ENCODE measurements around the gene IFI35.

IFI35 gene

DNA sequence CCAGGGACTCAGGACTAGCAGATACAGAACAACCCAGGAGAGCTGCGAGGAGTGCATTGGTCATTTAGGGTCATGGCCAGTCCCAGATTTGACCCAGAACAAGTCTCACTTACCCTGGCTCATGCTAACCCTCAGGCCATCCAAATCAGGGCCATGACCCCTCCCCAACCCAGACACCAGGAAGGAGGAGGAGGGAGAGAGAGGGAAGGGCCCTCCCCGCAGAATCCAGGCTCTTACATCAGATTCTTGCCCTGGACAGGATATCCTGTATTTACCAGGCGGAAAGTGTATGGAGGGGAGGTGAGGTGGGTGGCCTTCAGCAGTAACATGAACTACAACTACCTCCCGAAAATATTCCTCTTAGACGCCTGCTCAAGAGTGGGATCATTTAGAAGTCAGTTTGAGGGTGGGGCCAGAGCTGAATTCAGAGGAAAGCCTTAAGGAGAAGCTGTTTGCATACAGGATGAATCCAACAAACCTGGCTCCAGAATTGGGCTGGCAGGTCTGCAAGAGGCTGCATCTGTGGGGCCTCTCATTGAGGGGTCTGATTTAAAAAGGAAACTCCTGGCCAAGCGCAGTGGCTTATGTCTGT is 13.5 kb downstream of the IFI35 start:
- H3K27me3 ChIP-seq (ENCODE audit: control insufficient read depth, insufficient read depth, low read length): no peaks in the 10 kb centered on the region
- H3K9me3 ChIP-seq (ENCODE audit: control insufficient read depth, low read length): no peaks in the 10 kb centered on the region
- H3K4me1 ChIP-seq (ENCODE audit: control insufficient read depth, insufficient read depth, low read length): peaks cover 42% of the 10 kb centered on the region
- no peaks in the 10 kb centered on the region for H3K36me3 ChIP-seq (ENCODE audit: control insufficient read depth, insufficient read depth, low read length)
- no peak overlapping the region for H3K4me3 ChIP-seq (ENCODE audit: low read length)
- H3K9ac ChIP-seq (ENCODE audit: low read length): peak overlapping the region; percentile 4

DNA sequence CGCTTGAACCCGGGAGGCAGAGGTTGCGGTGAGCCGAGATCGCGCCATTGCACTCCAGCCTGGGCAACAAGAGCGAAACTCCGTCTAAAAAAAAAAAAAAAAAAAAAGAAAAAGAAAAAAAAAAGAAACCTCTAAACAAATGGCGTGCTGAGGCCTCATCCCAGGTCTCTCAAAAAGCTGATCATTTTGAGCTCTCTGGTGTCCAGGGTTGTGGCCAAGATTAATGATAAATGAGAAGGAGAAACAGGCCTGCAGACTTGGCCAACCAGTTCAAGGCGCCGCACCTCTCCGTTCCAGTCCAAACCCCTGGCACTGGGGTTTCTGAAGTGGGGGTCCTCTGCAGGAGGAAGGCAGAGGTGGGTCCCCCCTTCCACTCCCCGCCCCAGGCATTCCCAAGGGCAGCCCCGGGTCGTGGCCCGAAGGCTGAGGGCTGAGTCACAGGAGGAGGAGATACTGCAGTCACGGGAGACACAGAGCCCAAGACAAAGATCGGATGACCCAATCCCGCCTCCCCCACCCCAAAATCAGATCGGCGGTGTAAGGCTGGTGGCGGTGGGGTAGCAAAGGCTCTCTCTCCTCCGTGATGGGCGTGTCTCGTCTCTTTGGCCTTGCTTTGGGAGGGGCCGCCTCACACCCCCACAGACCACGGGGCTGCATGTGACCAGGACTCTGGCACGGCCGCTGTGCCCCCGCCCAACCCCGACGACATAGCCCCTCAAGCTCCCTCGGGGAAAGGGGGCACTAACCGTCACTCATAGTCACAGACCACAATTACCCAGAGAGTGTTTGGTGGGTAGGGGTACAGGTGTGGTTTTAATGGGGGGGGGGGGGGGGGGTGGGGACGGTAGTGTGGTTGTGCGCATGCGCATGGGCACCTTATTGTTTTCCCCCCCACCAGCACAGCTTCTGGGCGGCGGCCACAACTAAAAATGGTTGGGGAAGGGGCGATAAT is 14.5 kb downstream of the IFI35 start:
- H3K4me1 ChIP-seq (ENCODE audit: control insufficient read depth, insufficient read depth, low read length): peaks cover 37% of the 10 kb centered on the region
- H3K9ac ChIP-seq (ENCODE audit: low read length): peak overlapping the region; percentile 74
- H3K9me3 ChIP-seq (ENCODE audit: control insufficient read depth, low read length): no peaks in the 10 kb centered on the region
- H3K27me3 ChIP-seq (ENCODE audit: control insufficient read depth, insufficient read depth, low read length): no peaks in the 10 kb centered on the region
- no peaks in the 10 kb centered on the region for H3K36me3 ChIP-seq (ENCODE audit: control insufficient read depth, insufficient read depth, low read length)
- peak overlapping the region; percentile 74 for H3K4me3 ChIP-seq (ENCODE audit: low read length)

DNA sequence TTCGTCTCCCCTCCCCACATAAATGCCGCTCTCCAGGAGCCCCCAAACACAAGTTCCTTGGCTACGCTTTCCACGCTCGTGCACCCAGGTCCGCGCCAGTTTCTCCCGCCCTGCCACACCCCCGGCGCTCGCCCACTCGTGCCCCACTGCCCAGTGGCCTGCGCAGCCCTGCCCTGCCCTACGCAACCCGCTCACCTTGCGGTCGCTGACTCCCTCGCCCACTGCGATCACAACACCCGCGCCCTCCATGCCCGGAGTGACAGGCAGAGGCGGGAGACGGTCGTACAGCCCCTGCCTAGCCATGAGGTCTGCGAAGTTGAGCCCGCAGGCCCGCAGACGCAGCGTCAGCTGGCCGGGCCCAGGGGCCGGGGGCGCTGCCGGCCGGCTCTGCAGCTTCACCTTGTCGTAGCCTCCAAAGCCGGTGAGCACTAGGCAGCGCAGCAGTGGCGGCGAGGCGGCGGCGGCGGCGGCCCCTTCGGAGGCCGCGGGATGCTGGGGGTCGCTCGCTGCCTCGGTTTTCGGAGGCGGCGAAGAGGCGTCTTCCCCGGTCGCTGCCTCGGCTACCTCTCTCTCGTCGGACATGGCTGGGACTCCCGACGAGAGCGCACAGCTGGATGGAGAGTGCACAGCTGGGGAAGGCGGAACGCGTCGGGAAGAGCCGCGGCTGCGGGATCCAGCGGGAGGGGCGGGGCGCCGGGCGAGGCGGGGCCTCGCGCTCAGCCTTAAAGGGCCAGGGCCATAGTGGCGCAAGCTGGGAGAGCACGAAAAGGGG is 15.3 kb downstream of the IFI35 start, which contains the start of gene VAT1:
VAT1 (minus strand) TSS at position 645 of the 772 bp plus-strand sequence; CDS start at position 582, 63 bp downstream.
- Histone ChIP-seq H3K9ac (ENCODE audit: low read length) (peak within 1 kb of the TSS; percentile 74), H3K4me3 (ENCODE audit: low read length) (peak within 1 kb of the TSS; percentile 74), H3K4me1 (ENCODE audit: control insufficient read depth, insufficient read depth, low read length) (peaks cover 37% of the 10 kb centered on the region), H3K27me3 (ENCODE audit: control insufficient read depth, insufficient read depth, low read length) (no peaks in the 10 kb centered on the region), H3K36me3 (ENCODE audit: control insufficient read depth, insufficient read depth, low read length) (no peaks in the 10 kb centered on the region), H3K9me3 (ENCODE audit: control insufficient read depth, low read length) (no peaks in the 10 kb centered on the region)

GRCh38 chr17:43024407-43025289 is 18.1 kb downstream of the IFI35 start, which contains the start of gene RND2:
Gene RND2 (plus strand): TSS chr17:43025231. CDS start chr17:43025348, 117 bp downstream.
- H3K9me3 ChIP-seq (ENCODE audit: control insufficient read depth, low read length): no peaks in the 10 kb centered on the region
- H3K27me3 ChIP-seq (ENCODE audit: control insufficient read depth, insufficient read depth, low read length): no peaks in the 10 kb centered on the region
- H3K4me3 ChIP-seq (ENCODE audit: low read length): peak within 1 kb of the TSS; percentile 51
- peak within 1 kb of the TSS; percentile 68 for H3K9ac ChIP-seq (ENCODE audit: low read length)
- no peaks in the 10 kb centered on the region for H3K36me3 ChIP-seq (ENCODE audit: control insufficient read depth, insufficient read depth, low read length)
- peaks cover 25% of the 10 kb centered on the region for H3K4me1 ChIP-seq (ENCODE audit: control insufficient read depth, insufficient read depth, low read length)

DNA sequence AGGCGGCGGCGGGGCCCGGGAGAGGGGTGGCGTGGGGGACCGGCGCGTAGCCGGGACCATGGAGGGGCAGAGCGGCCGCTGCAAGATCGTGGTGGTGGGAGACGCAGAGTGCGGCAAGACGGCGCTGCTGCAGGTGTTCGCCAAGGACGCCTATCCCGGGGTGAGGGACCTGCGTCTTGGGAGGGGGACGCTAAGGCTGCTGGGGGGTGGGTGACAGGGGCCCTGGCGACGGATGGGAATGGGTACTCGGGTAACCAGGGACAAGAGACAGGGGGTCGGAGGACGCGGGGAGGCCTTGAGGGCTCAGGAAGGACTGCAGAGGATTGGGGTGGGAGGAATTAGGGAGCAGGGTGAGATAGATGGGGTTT is 18.7 kb downstream of the IFI35 start:
- no peak overlapping the region for H3K9ac ChIP-seq (ENCODE audit: low read length)
- H3K4me1 ChIP-seq (ENCODE audit: control insufficient read depth, insufficient read depth, low read length): peaks cover 18% of the 10 kb centered on the region
- no peaks in the 10 kb centered on the region for H3K9me3 ChIP-seq (ENCODE audit: control insufficient read depth, low read length)
- H3K36me3 ChIP-seq (ENCODE audit: control insufficient read depth, insufficient read depth, low read length): no peaks in the 10 kb centered on the region
- H3K4me3 ChIP-seq (ENCODE audit: low read length): no peak overlapping the region
- no peaks in the 10 kb centered on the region for H3K27me3 ChIP-seq (ENCODE audit: control insufficient read depth, insufficient read depth, low read length)

GRCh38 chr17:43025766-43026537 is 19.4 kb downstream of the IFI35 start:
- H3K27me3 ChIP-seq (ENCODE audit: control insufficient read depth, insufficient read depth, low read length): no peaks in the 10 kb centered on the region
- peaks cover 15% of the 10 kb centered on the region for H3K4me1 ChIP-seq (ENCODE audit: control insufficient read depth, insufficient read depth, low read length)
- no peak overlapping the region for H3K4me3 ChIP-seq (ENCODE audit: low read length)
- no peaks in the 10 kb centered on the region for H3K36me3 ChIP-seq (ENCODE audit: control insufficient read depth, insufficient read depth, low read length)
- no peak overlapping the region for H3K9ac ChIP-seq (ENCODE audit: low read length)
- no peaks in the 10 kb centered on the region for H3K9me3 ChIP-seq (ENCODE audit: control insufficient read depth, low read length)

- Histone ChIP-seq H3K9me3 (ENCODE audit: control insufficient read depth, low read length) (no peaks in the 10 kb centered on the region), H3K27me3 (ENCODE audit: control insufficient read depth, insufficient read depth, low read length) (no peaks in the 10 kb centered on the region), H3K36me3 (ENCODE audit: control insufficient read depth, insufficient read depth, low read length) (no peaks in the 10 kb centered on the region), H3K4me1 (ENCODE audit: control insufficient read depth, insufficient read depth, low read length) (peaks cover 12% of the 10 kb centered on the region), H3K9ac (ENCODE audit: low read length) (no peak overlapping the region), H3K4me3 (ENCODE audit: low read length) (no peak overlapping the region)
These were observed 20.0 kb downstream of the IFI35 start for GRCh38 chr17:43026595-43026994.

DNA sequence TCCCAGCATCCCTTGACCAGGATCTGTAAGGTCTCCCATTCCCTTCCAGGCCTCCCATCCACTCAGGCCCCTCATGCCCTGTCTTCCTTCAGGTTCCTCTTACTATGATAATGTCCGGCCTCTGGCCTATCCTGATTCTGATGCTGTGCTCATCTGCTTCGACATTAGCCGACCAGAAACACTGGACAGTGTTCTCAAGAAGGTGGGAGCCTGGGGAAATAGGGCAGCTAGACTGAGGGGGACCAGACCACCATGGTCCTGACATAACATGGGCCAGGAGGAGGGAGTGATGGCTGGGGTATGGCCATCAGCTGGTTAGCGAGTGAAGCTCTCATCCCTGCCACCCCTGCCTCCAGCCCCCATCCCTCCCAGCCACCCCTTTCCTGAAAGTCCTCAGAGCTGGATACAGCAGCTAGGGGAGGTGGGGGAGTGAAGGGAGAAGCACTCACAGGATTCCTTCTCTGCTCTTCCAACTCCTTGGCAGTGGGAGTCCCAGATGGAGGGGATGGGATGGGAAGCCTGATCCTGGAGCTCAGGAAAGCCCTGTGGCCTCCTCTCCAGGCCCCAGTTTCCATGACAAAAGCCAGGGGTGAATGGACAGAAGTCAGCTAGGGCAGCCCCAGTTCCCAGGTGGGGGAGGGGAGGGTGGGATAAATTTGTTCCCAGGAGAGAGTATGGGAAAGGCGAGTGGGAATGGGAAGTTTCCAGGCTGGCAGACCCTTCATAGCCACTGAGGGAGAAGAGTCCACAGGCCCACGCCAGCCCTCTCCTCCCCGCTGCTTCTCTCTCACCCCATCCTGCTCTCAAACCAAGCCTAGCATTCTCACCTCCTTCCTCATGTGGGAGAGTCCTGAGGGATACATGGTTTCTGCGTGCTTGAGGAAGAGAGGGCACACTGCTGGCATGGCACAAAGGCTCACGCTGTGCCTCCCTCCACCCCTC is 20.8 kb downstream of the IFI35 start:
- Histone ChIP-seq H3K4me1 (ENCODE audit: control insufficient read depth, insufficient read depth, low read length) (peaks cover 12% of the 10 kb centered on the region), H3K9me3 (ENCODE audit: control insufficient read depth, low read length) (no peaks in the 10 kb centered on the region), H3K27me3 (ENCODE audit: control insufficient read depth, insufficient read depth, low read length) (no peaks in the 10 kb centered on the region), H3K36me3 (ENCODE audit: control insufficient read depth, insufficient read depth, low read length) (no peaks in the 10 kb centered on the region), H3K4me3 (ENCODE audit: low read length) (no peak overlapping the region), H3K9ac (ENCODE audit: low read length) (no peak overlapping the region)

- no peak overlapping the region for H3K4me3 ChIP-seq (ENCODE audit: low read length)
- no peak overlapping the region for H3K9ac ChIP-seq (ENCODE audit: low read length)
- H3K27me3 ChIP-seq (ENCODE audit: control insufficient read depth, insufficient read depth, low read length): no peaks in the 10 kb centered on the region
- H3K9me3 ChIP-seq (ENCODE audit: control insufficient read depth, low read length): no peaks in the 10 kb centered on the region
- H3K4me1 ChIP-seq (ENCODE audit: control insufficient read depth, insufficient read depth, low read length): peaks cover 7% of the 10 kb centered on the region
- H3K36me3 ChIP-seq (ENCODE audit: control insufficient read depth, insufficient read depth, low read length): no peaks in the 10 kb centered on the region
These were observed 21.8 kb downstream of the IFI35 start for GRCh38 chr17:43028221-43028861.

Data from mucosa of stomach (tissue), 1 donor.